ENCODE measurements around the gene WWOX. TPM values are rescaled to one million over a fixed set of nuclear protein-coding genes. Genes with fewer than 3 reads are reported as not detected.

Gene WWOX
- total RNA-seq, 1 donor from 2014 or later: 15.8 TPM

DNA sequence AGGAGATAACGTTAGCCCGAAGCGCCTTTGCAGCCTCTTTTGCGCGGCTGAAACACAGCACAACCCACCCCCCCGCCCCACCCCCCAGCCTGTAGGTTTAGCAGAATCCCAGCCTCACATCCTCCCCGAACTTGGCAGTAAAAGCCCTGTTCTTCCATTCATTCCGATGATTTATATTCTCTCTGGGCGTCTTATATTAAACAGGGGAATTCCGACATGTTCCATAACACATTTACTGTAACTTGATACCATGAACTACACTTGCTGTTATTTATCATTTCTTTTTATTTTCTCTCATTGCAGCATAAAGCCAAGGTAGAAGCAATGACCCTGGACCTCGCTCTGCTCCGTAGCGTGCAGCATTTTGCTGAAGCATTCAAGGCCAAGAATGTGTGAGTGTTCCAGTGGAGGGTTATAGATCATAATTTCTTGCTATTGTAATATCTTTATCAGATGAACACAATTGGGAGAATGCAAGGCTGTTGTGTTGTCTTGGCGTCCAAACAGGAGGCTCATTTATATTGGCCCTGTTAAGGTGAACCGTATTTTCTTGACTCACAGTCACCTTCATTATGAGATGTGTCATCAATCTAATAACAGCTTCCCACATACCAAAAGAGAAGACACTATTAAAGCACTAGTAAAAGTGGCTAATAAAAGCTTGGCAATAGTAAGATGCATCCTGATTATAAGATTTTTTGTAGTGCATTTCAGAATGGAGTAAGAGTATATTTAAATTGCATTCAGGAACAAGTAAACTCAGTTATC, 287.3 kb downstream of the WWOX start:
- DNase-seq (ENCODE audit: low spot score): no peak

DNA sequence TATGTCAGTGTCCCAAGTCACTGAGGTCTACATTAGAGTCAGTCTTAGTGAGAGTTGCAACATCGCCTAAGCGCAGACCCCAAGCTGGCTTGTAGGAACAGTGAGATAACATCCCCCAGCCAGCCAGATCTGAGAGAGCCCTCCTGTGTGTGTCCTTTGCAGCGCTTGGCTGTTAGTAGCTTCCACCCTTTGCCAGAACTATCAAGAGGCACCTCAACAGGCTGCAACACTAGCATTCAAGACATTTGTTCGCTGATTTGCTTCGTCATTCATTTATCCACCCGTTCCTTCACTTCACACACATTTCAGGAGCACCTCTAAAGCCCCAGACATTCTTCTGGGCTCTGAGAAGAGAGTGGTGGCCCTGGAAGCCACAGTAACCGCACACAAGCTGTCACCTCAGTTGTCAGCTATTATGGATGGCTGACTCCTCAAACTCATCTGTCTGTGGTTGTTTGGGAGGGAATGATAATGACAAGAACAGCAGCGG, 289.6 kb downstream of the WWOX start:
- no peak for DNase-seq (ENCODE audit: low spot score)

DNA sequence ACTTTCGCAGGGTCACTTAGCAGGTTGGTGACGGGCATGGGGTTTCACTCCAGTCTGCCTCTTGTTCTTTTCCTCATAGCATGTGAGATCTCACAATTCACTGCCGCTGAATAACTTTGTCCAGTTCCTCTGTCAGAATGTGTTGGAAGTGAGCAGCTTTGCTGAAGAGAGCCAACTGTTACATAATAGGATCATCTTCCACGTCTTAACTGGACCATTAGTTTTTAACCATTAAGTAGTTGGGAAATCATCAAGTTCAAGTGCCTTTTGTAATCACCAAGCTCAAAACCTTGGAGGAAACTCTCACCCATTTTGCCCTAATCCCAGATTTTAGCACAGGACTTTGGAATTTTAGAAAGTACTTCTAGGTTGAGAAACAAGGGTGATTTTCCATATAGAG, 290.6 kb downstream of the WWOX start:
- DNase-seq (ENCODE audit: low spot score): no peak

DNA sequence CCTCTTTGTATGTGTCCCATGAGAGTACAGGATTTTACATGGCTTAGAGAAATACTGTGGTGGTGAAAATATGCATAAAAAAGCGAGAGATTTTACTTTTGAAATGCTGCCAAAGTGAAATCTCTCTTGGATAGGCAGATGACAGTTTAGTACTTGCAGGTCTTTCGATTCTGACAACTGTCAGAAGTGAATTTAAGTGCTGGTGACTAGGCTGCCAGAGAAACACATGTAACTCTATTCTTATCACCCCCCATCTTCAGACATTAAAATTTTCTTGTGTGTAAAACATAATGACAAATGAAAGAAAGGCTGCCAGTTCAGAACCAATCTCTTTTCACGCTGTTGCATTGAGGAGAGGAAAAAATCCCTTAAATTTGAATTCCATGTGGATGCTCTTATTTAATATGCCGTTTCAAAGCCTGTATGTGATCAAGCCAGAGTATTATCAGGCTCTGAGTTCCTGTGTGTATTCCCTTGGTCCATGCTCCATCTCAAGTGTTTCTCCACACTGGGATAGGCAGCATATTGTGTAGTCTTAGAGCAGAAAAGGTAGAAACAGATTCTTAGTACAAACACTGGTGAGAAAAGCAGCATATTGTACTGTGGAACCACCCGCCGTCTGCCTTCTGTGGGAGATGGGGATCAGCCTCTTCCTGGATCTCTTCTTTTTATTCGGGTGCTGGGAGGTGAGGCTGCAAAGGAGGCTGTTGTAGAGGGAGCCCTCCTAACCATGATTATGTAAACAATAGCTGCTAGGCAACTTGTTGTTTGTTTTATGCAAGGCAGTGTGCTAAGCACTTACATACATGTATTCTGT, 291.3 kb downstream of the WWOX start:
- DNase-seq (ENCODE audit: low spot score): no peak

DNA sequence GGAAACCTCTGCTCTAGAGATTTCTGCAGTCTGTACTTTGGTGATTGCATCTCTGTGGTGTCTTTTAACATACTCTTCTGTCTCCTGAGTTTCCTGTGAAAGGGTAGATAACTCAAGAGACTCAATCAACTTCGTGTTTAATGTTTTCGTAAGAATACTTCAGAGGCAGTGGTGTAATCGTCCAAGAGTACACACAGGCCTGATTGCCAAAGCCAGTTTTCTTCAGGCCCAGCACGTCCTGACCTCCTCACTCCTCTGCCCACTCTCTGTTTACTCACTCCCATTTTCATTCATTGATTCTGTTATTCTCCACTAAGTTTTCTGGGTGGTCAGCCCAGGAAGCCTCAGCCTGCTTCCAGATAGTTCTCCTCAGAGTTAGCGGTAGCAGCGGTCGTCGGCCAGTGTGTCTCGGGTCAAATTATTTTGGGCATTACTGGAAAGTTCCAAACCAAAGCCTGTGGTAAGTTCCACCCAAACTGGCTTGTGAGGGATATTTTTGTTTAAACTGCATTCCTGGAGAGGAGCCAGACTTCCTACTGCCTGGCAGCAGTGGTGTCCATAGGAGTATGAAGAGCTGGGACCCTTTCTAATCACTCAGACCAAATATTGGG, 293.2 kb downstream of the WWOX start:
- no peak for DNase-seq (ENCODE audit: low spot score)

DNA sequence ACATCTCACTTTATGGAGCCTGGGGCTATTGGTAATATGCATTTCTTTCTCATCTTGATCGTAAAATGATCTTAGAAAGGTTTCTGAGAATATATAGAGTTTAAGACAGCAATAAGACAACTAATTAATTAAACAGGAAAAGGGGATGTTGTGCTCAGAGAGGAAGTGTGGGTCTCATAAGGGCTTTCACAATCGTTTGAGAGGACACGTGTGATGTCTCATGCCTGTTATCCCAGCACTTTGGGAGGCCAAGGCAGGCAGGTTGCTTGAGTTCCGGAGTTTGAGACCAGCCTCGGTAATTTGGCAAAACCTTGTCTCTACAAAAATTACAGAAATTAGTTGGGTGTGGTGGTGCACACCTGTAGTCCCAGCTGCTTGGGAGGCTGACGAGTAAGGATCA, 295.6 kb downstream of the WWOX start:
- DNase-seq (ENCODE audit: low spot score): no peak

DNA sequence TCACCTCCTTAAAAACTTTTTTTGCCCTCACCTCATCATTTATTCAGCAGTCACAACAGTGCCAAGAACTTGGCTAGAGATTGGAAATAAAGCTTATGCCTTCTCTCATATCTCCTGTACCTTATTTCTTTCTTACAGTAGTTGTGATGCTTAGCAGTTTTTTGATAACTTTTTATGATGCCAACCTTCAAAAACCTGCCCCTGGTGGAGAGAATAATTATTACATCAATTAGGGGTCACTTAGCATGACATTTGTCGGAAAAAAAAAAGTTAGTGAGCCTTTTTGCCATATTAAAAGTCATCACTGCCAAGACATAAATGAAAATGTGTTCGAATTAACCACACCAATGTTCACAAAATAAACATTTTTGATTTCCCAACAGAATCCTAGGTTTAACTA, 296.6 kb downstream of the WWOX start:
- DNase-seq (ENCODE audit: low spot score): no peak

DNA sequence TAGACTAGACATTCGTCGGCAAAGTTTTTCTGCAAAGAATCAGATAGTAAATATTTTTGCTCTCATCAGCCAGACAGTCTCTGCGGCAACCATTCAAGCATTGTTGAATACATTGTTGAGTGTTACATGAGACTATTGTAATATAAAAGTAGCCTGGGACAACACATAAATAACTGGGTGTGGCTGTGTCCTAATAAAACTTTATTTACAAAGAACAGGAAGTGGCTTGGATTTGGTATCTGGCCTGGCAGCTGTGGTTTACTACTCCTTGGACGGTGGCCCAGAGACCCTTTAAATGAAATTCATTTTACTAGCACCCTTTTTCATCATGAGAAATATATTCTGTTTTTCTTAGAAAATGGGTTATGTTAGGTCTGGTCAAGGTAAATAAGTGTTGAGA, 297.2 kb downstream of the WWOX start:
- no peak for DNase-seq (ENCODE audit: low spot score)

DNA sequence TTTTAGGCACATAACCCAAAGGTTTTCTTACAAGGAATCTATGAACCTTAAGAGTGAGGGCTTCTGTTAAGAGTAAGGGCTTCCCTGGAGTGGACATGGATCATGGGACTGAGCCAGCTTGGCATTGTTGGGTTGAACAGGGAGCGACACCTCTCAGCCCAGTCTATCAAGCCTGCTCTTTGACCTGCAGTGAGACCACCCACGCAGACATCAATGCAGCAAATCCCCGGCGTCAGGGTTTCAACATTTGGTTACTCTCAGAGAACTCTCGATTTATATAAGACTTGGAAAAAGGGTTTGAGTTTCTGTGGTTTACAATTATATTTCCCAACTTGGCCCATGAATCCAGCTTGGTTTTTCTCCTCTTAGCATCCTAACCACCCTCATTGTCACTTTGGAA, 299.9 kb downstream of the WWOX start:
- no peak for DNase-seq (ENCODE audit: low spot score)

DNA sequence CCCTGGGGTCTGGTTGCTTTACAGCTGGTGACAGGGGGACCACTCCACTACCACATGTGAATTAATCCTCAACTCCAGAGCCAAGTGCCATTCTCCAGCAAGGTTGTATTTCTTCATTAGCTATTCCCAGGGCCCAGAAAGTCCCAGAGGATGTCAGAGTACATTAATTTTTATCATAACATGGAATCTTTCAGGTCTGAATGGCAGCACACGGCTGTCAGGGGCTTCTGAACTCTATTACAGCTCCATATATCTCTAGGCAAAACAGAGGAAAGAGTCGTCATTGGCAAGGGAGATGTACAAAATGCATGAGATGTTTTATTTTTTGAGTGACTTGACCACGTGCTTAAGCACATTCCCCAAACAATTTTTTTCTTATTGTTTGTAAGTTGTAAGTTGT, 303.4 kb downstream of the WWOX start:
- DNase-seq (ENCODE audit: low spot score): no peak

DNA sequence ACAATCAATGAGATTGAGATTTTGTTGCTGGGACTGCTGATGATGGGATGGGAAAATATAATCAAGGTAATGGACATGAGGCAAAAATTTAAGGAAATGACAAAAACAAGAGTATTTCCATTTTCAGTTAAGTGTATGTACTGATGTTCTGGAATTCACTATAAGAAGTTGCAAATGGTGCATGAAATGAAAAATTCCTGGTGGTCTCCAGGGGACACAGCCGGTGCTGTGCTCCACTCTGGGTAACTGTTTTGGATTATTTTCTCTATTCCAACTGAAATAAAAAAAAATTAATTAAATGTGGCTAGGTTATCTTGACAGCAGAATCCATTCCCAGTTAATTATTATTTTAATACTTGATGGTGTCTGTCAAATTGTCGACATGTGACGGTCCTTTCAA, 305.6 kb downstream of the WWOX start:
- no peak for DNase-seq (ENCODE audit: low spot score)

DNA sequence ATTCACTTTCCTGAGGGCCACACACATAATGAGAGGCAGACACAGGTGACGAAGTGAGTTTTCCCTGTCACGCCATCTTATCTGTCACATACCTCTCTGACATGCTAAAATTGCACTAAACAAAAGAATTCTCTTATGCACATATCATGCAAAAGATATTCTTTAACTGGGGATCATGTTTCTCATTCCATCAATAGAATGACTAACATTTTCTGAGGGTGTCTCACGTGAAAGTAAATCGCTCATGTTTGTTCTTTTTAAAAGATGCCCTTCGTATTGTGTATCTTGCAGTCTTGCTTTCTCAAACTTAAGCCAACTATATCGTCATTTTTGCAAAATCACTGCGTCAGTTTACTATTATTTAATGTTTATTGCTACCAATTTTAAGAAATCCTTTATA, 306.4 kb downstream of the WWOX start:
- DNase-seq (ENCODE audit: low spot score): no peak

DNA sequence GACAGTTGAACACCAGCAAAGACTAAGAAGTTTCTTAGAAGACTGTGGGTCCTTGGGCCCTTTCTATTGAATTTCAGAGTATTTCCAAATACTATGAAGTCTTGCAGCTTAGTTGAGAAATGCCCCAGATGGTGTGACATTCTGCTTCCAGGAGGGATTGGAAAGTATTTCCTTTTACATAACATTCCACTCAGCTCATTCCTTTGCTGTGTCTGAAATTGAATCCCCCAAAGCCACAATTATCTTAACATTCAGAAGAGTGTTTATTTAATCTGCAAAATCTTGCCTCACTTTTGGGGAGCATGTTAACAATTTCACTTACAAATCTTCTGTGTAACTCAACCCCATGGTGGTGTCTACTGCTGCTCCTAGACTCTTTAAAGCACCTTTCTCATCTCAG, 307.7 kb downstream of the WWOX start:
- no peak for DNase-seq (ENCODE audit: low spot score)

DNA sequence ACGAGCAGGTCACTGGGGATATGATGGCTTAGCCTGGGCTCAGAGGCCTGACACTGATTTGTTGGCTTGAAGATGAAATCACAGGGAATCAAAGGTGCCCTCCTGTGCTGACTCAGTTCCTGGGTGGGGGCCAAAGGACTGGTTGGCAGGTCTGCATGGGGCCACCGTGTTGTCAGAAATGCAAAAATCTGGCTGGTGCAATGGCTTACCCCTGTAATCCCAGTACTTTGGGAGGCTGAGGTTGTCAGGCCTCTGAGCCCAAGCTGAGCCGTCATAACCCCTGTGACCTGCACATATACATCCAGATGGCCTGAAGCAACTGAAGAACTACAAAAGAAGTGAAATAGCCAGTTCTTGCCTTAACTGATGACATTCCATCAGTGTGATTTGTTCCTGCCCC, 314.2 kb downstream of the WWOX start:
- no peak for DNase-seq (ENCODE audit: low spot score)

DNA sequence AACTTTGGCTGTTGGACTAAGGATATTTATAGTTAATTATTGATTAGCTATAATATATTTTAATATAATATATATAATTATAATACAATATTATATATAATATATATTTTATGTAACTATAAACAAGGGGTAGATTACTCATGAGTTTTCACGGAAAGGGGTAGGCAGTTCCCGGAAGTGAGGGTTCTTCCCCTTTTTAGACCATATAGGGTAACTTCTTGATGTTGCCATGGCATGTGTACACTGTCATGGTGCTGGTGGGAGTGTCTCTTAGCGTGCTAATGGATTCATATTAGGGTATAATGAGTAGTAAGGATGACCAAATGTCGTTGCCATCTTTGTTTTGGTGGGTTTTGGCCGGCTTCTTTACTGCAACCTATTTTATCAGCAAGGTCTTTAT, 315.6 kb downstream of the WWOX start:
- DNase-seq (ENCODE audit: low spot score): no peak

DNA sequence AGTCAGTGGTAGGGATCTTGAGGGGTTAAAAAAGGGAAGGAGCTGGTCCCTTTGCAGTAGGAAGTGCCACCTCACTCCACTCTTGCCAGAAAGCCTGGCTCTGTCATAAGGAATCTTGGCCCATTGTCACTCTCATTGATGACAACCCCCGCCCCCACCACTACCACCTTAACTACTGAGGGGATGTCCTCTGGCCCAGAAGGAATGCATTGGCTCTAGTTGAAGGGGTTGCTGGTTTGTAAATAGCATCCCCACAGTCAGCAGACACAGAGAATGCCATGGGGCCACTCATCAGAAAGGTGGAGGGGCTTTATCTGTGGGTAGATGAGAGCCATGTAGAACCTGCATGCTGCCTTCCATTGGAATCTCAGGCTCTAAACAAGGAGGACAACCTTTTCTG, 316.2 kb downstream of the WWOX start:
- DNase-seq (ENCODE audit: low spot score): no peak

DNA sequence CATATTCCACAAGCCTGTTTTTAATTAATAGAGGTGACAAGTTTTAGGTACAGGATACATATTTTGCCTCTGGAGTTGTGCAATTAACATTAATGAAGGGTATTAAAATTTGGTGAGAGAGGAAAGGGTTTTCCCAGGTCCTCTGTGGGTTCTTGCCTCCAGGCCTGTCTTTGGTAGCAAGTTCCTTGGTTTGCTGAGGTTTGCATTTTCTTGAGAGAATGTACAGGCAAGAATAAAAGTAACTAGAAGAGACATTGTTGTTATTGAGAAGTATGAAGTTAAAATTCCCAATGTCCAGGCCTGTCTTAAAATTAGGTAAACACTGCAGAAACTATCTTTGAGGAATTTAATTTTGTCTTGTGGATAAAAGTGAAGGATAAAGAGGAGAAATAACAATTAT, 316.9 kb downstream of the WWOX start:
- no peak for DNase-seq (ENCODE audit: low spot score)

DNA sequence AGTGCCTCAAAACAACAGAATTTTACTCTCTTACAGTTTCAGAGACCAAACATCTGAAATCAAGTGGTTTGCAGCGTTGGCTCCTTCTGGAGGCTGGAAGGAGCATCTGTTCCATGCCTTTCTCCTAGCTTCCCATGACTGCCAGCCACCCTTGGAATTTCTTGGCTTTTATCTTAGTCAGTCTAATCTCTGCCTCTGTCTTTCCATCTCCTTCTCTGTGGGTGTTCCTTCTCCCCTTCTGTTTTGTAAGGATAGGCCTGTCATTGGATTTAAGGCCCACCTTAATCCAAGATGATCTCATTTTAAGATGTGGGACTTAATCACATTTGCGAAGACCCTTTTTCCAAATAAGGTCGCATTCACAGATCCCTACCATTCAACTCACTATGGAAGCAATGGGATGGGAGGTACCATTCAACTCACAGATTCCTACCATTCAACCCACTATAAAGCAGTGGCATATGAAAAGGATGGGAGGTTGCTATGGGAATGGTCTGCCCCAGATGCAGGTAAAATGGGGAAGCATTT, 321.8 kb downstream of the WWOX start:
- DNase-seq (ENCODE audit: low spot score): no peak

DNA sequence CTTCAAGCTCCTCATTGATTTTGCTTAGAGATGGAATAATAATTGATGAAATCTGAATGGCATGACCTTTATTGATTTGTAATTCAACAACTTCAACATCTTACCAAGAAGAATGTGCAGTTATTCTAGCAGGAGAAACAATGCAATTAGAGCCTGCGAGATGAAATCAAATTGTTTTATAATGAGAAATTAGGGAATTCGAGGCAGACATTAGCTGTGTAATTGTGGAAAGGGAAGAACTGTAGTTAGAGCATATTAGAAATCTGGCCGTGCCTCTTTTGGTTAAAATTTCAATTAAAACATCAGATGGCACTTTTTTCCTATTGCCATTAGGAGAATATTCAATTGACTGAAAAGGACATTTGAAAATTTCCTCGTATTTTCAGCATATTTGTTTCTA, 325.8 kb downstream of the WWOX start:
- DNase-seq (ENCODE audit: low spot score): no peak

DNA sequence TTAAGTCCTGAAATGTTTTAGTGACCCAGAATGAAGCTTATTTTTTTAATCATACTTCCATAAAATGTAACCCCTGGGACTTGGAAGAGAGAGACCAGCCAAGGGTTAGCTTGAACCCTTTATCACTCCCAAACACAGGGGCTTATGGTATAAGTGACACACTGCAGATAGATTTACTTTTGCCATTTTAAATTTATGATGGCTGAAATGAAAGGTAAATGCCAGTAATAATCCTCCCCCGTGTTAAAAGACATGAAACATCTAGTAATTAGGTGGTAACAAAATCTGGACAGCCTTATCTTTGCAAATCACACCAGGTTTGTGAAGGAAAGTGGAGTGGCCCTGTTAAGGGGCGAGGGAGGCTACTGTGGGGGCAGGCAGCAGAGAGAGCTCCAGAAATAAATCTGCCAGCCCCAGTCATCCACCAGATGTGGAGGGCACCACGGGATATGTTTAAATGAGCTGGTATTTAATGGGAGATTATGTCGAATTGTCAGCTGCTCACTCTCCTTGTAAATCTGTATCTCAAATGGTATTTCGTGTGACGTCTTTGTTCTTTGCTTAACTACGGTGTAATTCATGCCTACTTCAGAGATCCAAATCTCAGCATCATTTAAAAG, 326.5 kb downstream of the WWOX start:
- DNase-seq (ENCODE audit: low spot score): no peak

DNA sequence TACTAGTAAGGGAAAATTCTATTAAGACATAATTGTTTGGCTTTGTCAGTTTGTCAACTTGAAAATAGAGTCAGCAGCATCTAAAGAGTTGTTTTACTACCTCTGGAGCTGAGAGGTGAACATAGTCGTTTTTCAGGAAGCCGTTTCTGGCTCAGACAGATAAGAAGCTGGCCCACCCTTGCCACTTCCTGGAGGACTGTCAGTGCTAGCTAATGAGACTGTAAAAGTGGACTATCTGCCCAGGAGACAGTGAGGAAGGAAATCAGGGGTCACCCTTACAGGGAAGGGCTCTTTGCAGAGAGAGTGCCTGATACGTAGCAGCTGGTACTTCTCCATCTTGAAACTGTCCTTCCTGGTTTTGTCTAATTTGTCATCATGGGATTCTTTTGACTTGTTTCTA, 328.7 kb downstream of the WWOX start:
- DNase-seq (ENCODE audit: low spot score): no peak

DNA sequence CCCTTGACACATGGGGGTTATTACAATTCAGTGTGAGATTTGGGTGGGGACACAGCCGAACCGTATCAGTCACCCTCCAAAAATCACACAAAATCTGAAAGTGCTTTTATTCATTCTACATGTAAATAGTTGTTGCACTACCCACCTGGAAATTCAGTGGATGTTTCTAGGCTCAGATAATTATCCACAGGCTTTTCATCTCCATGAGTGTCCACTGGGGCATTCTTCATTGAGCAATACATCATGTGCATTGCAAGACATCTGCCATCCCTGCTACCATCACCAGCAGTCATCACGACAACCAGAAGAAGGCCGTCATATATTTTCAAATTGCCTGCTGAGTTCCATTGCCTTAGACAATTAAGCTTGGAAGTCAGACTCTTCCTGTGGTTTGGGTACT, 330.8 kb downstream of the WWOX start:
- DNase-seq (ENCODE audit: low spot score): no peak

Measured in mesenteric fat pad (tissue), 1 donor.